ENCODE data around the gene GSN.

GSN gene

GRCh38 chr9:121267689-121268597 lies at the start of gene GSN:
TSS of gene GSN (plus strand) at chr9:121268162. CDS start at chr9:121301972, 33,810 bp downstream.
- Mint-ChIP-seq H3K4me1 (peaks cover 12% of the 10 kb centered on the region), H3K4me3 (peak within 1 kb of the TSS; percentile 82), H3K9me3 (no peaks in the 10 kb centered on the region), H3K27me3 (no peaks in the 10 kb centered on the region), H3K27ac (ENCODE audit: low read depth) (no peak within 1 kb of the TSS), H3K36me3 (ENCODE audit: insufficient read depth) (peaks cover 1% of the 10 kb centered on the region)
- ATAC-seq (replicated peaks; ENCODE audit: extremely low read depth, poor library complexity, severe bottlenecking) (peak; percentile 73), DNase-seq (ENCODE audit: low spot score in 2 of 2) (no peak)

- H3K36me3 Mint-ChIP-seq (ENCODE audit: insufficient read depth): peaks cover 8% of the 10 kb centered on the region
- H3K4me1 Mint-ChIP-seq: peaks cover 8% of the 10 kb centered on the region
- no peak for ATAC-seq (replicated peaks; ENCODE audit: extremely low read depth, poor library complexity, severe bottlenecking)
- no peak overlapping the region for H3K4me3 Mint-ChIP-seq
- no peaks in the 10 kb centered on the region for H3K9me3 Mint-ChIP-seq
- no peak for DNase-seq (ENCODE audit: low spot score in 2 of 2)
- H3K27ac Mint-ChIP-seq (ENCODE audit: low read depth): no peak overlapping the region
- no peaks in the 10 kb centered on the region for H3K27me3 Mint-ChIP-seq
Observed at GRCh38 chr9:121218357-121219027, 49.5 kb upstream of the GSN start.

GRCh38 chr9:121219530-121219929 lies 48.4 kb upstream of the GSN start:
- Mint-ChIP-seq H3K27me3 (no peaks in the 10 kb centered on the region), H3K4me3 (no peak overlapping the region), H3K36me3 (ENCODE audit: insufficient read depth) (peaks cover 6% of the 10 kb centered on the region), H3K9me3 (no peaks in the 10 kb centered on the region), H3K4me1 (peaks cover 8% of the 10 kb centered on the region), H3K27ac (ENCODE audit: low read depth) (no peak overlapping the region)
- no peak for DNase-seq (ENCODE audit: low spot score in 2 of 2)
- ATAC-seq (replicated peaks; ENCODE audit: extremely low read depth, poor library complexity, severe bottlenecking): no peak

GRCh38 chr9:121220996-121221663 lies 46.8 kb upstream of the GSN start:
- Mint-ChIP-seq H3K4me1 (peaks cover 8% of the 10 kb centered on the region), H3K27ac (ENCODE audit: low read depth) (no peak overlapping the region), H3K9me3 (no peaks in the 10 kb centered on the region), H3K27me3 (no peaks in the 10 kb centered on the region), H3K36me3 (ENCODE audit: insufficient read depth) (peaks cover 6% of the 10 kb centered on the region), H3K4me3 (no peak overlapping the region)
- DNase-seq (ENCODE audit: low spot score in 2 of 2) (no peak), ATAC-seq (replicated peaks; ENCODE audit: extremely low read depth, poor library complexity, severe bottlenecking) (no peak)

GRCh38 chr9:121221664-121222055 lies 46.3 kb upstream of the GSN start:
- DNase-seq (ENCODE audit: low spot score in 2 of 2): no peak
- Mint-ChIP-seq H3K27ac (ENCODE audit: low read depth) (no peak overlapping the region), H3K4me3 (no peak overlapping the region), H3K27me3 (no peaks in the 10 kb centered on the region), H3K36me3 (ENCODE audit: insufficient read depth) (peaks cover 4% of the 10 kb centered on the region), H3K9me3 (no peaks in the 10 kb centered on the region), H3K4me1 (peaks cover 8% of the 10 kb centered on the region)
- ATAC-seq (replicated peaks; ENCODE audit: extremely low read depth, poor library complexity, severe bottlenecking): no peak

GRCh38 chr9:121222524-121223171 lies 45.3 kb upstream of the GSN start:
- DNase-seq (ENCODE audit: low spot score in 2 of 2): no peak
- Mint-ChIP-seq H3K27me3 (no peaks in the 10 kb centered on the region), H3K4me3 (no peak overlapping the region), H3K27ac (ENCODE audit: low read depth) (no peak overlapping the region), H3K9me3 (no peaks in the 10 kb centered on the region), H3K36me3 (ENCODE audit: insufficient read depth) (peaks cover 4% of the 10 kb centered on the region), H3K4me1 (peaks cover 8% of the 10 kb centered on the region)
- ATAC-seq (replicated peaks; ENCODE audit: extremely low read depth, poor library complexity, severe bottlenecking): no peak

- Mint-ChIP-seq H3K36me3 (ENCODE audit: insufficient read depth) (peaks cover 4% of the 10 kb centered on the region), H3K9me3 (no peaks in the 10 kb centered on the region), H3K4me3 (no peak overlapping the region), H3K27ac (ENCODE audit: low read depth) (no peak overlapping the region), H3K4me1 (peaks cover 13% of the 10 kb centered on the region), H3K27me3 (no peaks in the 10 kb centered on the region)
- ATAC-seq (replicated peaks; ENCODE audit: extremely low read depth, poor library complexity, severe bottlenecking) (no peak), DNase-seq (ENCODE audit: low spot score in 2 of 2) (no peak)
Observed at GRCh38 chr9:121225240-121225639, 42.7 kb upstream of the GSN start.

- no peaks in the 10 kb centered on the region for H3K9me3 Mint-ChIP-seq
- peaks cover 2% of the 10 kb centered on the region for H3K36me3 Mint-ChIP-seq (ENCODE audit: insufficient read depth)
- no peaks in the 10 kb centered on the region for H3K27me3 Mint-ChIP-seq
- ATAC-seq (replicated peaks; ENCODE audit: extremely low read depth, poor library complexity, severe bottlenecking) (no peak), DNase-seq (ENCODE audit: low spot score in 2 of 2) (no peak)
- no peak overlapping the region for H3K27ac Mint-ChIP-seq (ENCODE audit: low read depth)
- H3K4me1 Mint-ChIP-seq: peaks cover 13% of the 10 kb centered on the region
- no peak overlapping the region for H3K4me3 Mint-ChIP-seq
Observed at GRCh38 chr9:121226175-121226574, 41.8 kb upstream of the GSN start.

GRCh38 chr9:121227862-121228261 lies 40.1 kb upstream of the GSN start:
- Mint-ChIP-seq H3K27ac (ENCODE audit: low read depth) (no peak overlapping the region), H3K27me3 (no peaks in the 10 kb centered on the region), H3K4me1 (peaks cover 9% of the 10 kb centered on the region), H3K9me3 (no peaks in the 10 kb centered on the region), H3K4me3 (no peak overlapping the region), H3K36me3 (ENCODE audit: insufficient read depth) (peaks cover 7% of the 10 kb centered on the region)
- ATAC-seq (replicated peaks; ENCODE audit: extremely low read depth, poor library complexity, severe bottlenecking) (no peak), DNase-seq (ENCODE audit: low spot score in 2 of 2) (no peak)

- H3K4me3 Mint-ChIP-seq: no peak overlapping the region
- no peak for DNase-seq (ENCODE audit: low spot score in 2 of 2)
Observed at GRCh38 chr9:121230256-121230655, 37.7 kb upstream of the GSN start.

GRCh38 chr9:121232251-121232650 lies 35.7 kb upstream of the GSN start:
- Mint-ChIP-seq H3K4me1 (peaks cover 5% of the 10 kb centered on the region), H3K27me3 (no peaks in the 10 kb centered on the region), H3K9me3 (no peaks in the 10 kb centered on the region), H3K4me3 (no peak overlapping the region), H3K27ac (ENCODE audit: low read depth) (no peak overlapping the region), H3K36me3 (ENCODE audit: insufficient read depth) (peaks cover 7% of the 10 kb centered on the region)
- DNase-seq (ENCODE audit: low spot score in 2 of 2) (no peak), ATAC-seq (replicated peaks; ENCODE audit: extremely low read depth, poor library complexity, severe bottlenecking) (no peak)

More at GRCh38 chr9:121230256-121230655, 37.7 kb upstream of the GSN start:
- Mint-ChIP-seq H3K27ac (ENCODE audit: low read depth) (no peak overlapping the region), H3K36me3 (ENCODE audit: insufficient read depth) (peaks cover 7% of the 10 kb centered on the region), H3K4me1 (peaks cover 5% of the 10 kb centered on the region), H3K9me3 (no peaks in the 10 kb centered on the region), H3K27me3 (no peaks in the 10 kb centered on the region)
- ATAC-seq (replicated peaks; ENCODE audit: extremely low read depth, poor library complexity, severe bottlenecking): no peak
